Calu3 (cell line): ENCODE measurements around the gene GRIK2. TPM values are rescaled to one million over a fixed set of nuclear protein-coding genes. Genes with fewer than 3 reads are reported as not detected.

Experiments
- BruUV-seq: library from RNA; stranded (reverse); fragments of 400-500 nt; replicated peaks from 2 replicates; lab custom pipeline; 2021; lab: Mats Ljungman, UMichigan
- CTCF ChIA-PET: fragments of 300-600 bp; sonication (Branson Sonifier 250); formaldehyde crosslinking; loops from one replicate; lab custom pipeline; 2022; ENCODE audit warnings: antibody characterized with exemption; lab: Charles Lee
- DNase-seq: peaks from one replicate; pipeline ENCODE4 v3.0.0; 2022
- H3K27ac Mint-ChIP-seq: one replicate; pipeline ENCODE4 v1.8.0; 2022; ENCODE audit warnings: mixed read lengths; ENCODE audit not compliant: unreplicated experiment
- H3K27me3 Mint-ChIP-seq: one replicate; pipeline ENCODE4 v1.8.0; 2022; ENCODE audit warnings: mixed read lengths; ENCODE audit not compliant: unreplicated experiment
- H3K36me3 Mint-ChIP-seq: one replicate; pipeline ENCODE4 v1.8.0; 2022; ENCODE audit warnings: mild to moderate bottlenecking, moderate library complexity, mixed read lengths; ENCODE audit not compliant: insufficient read depth, unreplicated experiment
- H3K4me1 Mint-ChIP-seq: one replicate; pipeline ENCODE4 v1.8.0; 2022; ENCODE audit warnings: mild to moderate bottlenecking, low read depth, mixed read lengths; ENCODE audit not compliant: unreplicated experiment
- H3K4me3 Mint-ChIP-seq: one replicate; pipeline ENCODE4 v1.8.0; 2022; ENCODE audit warnings: mild to moderate bottlenecking, low read depth, moderate library complexity, mixed read lengths; ENCODE audit not compliant: unreplicated experiment
- H3K9me3 Mint-ChIP-seq: one replicate; pipeline ENCODE4 v1.8.0; 2022; ENCODE audit warnings: low read depth, mixed read lengths; ENCODE audit not compliant: unreplicated experiment
- intact Hi-C: fragments of 100-400 bp; cut with micrococcal nuclease; formaldehyde crosslinking; loops from one replicate; pipeline ENCODE4 v1.10.0; 2022; ENCODE audit not compliant: unreplicated experiment
- total RNA-seq: library from RNA; stranded (reverse); gene quantifications from 2 replicates; pipeline ENCODE4 v1.2.3, GENCODE V29; 2022
- TF ChIP-seq, protein P1 (sequence below): fragments of 200-600 bp; IDR thresholded peaks from one replicate; pipeline ENCODE4 v1.8.0; 2022; ENCODE audit warnings: antibody characterized with exemption; ENCODE audit not compliant: unreplicated experiment

Gene GRIK2
- total RNA-seq, 1 experiment from 2014 or later = 3.3 TPM

DNA sequence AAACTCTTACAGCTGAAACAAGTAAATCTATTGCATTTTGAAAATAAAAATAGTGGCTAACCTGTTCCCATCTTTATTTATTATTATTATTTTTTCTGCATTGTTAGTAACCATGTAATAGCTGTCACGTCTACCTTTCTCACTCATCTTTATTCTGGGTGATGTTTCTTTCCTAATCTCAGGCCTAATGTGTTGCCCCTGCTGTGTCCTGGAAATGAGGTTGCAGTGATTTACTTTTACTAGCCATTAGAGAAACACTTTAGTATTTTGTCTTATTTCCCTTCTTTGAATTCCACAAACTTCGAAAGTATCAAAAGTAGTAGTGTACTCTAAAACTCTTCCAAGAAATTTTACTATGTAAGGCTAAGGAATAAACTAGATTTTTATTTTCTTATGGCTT, 546.9 kb downstream of the GRIK2 start:
- TF ChIP-seq, protein P1, sequence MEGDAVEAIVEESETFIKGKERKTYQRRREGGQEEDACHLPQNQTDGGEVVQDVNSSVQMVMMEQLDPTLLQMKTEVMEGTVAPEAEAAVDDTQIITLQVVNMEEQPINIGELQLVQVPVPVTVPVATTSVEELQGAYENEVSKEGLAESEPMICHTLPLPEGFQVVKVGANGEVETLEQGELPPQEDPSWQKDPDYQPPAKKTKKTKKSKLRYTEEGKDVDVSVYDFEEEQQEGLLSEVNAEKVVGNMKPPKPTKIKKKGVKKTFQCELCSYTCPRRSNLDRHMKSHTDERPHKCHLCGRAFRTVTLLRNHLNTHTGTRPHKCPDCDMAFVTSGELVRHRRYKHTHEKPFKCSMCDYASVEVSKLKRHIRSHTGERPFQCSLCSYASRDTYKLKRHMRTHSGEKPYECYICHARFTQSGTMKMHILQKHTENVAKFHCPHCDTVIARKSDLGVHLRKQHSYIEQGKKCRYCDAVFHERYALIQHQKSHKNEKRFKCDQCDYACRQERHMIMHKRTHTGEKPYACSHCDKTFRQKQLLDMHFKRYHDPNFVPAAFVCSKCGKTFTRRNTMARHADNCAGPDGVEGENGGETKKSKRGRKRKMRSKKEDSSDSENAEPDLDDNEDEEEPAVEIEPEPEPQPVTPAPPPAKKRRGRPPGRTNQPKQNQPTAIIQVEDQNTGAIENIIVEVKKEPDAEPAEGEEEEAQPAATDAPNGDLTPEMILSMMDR = no peak
- no peak overlapping the region for H3K4me3 Mint-ChIP-seq
- peaks cover 7% of the 10 kb centered on the region for H3K9me3 Mint-ChIP-seq
- H3K4me1 Mint-ChIP-seq = no peaks in the 10 kb centered on the region
- BruUV-seq = no TSS peak
- no peak for DNase-seq
- CTCF ChIA-PET = no interaction called here
- H3K27me3 Mint-ChIP-seq = no peaks in the 10 kb centered on the region
- no peaks in the 10 kb centered on the region for H3K36me3 Mint-ChIP-seq
- H3K27ac Mint-ChIP-seq = no peak overlapping the region
- intact Hi-C loops = no loop called here

DNA sequence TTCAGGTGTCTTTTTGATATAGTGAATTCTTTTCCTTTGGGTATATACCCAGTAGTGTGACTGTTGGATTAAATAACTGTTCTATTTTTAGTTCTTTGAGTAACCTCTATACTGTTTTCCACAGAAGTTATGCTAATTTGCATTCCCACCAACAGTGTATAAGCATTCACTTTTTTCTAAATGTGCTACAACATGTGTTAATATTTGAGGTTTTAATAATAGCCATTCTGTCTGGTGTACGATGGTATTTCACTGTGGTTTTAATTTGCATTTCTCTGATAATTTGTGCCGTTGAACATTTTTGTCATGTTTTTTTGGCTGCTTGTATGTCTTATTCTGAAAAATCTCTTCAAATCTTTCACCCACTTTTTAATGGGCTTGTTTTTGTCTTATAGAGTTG, 563.5 kb downstream of the GRIK2 start:
- TF ChIP-seq, protein P1 = no peak
- Mint-ChIP-seq H3K36me3 (no peaks in the 10 kb centered on the region), H3K4me3 (no peak overlapping the region), H3K27ac (no peak overlapping the region), H3K27me3 (no peaks in the 10 kb centered on the region), H3K4me1 (no peaks in the 10 kb centered on the region), H3K9me3 (no peaks in the 10 kb centered on the region)
- BruUV-seq = no TSS peak
- CTCF ChIA-PET = no interaction called here
- intact Hi-C loops = no loop called here
- no peak for DNase-seq

DNA sequence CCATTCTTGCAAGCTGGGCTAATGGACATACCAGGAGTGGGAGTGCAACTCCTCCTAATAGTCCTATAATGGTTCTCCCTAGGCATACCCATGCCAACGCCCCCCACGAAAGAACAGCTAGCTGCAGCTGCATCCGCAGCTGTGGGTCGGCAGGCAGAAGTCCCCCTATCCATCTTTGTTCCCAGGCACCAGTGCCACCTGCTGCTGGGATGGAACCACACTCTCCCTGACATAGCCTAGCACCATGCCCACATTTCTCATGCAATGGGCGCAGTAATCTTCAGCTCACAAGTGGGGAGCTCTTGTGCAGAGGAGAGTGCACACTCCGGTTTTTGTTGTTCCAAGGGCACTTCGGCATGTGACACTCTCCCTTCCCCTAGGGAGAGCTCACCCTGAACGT, 567.8 kb downstream of the GRIK2 start:
- TF ChIP-seq, protein P1 = no peak
- H3K36me3 Mint-ChIP-seq = no peaks in the 10 kb centered on the region
- CTCF ChIA-PET = no interaction called here

DNA sequence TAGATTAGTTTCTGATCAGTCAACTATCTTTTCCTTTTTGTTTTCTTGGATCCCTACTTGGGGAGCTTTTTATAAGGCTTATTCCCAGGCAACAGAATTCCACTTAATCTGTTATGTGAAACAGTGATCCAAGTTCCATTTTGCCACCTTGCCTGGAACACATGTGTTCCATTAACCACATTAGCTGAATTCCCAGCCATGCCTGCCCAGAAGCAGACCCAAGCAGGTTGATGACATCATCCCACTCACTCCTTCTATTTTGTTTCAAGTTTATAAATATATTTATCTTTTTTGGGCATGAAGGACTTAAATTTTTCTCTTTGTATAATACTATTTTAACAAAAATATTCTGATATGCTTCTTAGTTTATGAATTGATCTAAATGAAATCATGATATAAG, 587.4 kb downstream of the GRIK2 start:
- no peaks in the 10 kb centered on the region for H3K9me3 Mint-ChIP-seq

More for the DNA sequence above, 567.8 kb downstream of the GRIK2 start:
- BruUV-seq = no TSS peak
- Mint-ChIP-seq H3K27me3 (no peaks in the 10 kb centered on the region), H3K27ac (no peak overlapping the region), H3K9me3 (no peaks in the 10 kb centered on the region), H3K4me3 (no peak overlapping the region), H3K4me1 (no peaks in the 10 kb centered on the region)
- intact Hi-C loops = no loop called here
- DNase-seq = no peak

More for the DNA sequence above, 587.4 kb downstream of the GRIK2 start:
- no peaks in the 10 kb centered on the region for H3K4me1 Mint-ChIP-seq
- DNase-seq = no peak
- intact Hi-C loops = no loop called here
- H3K4me3 Mint-ChIP-seq = no peak overlapping the region
- H3K27me3 Mint-ChIP-seq = no peaks in the 10 kb centered on the region
- H3K27ac Mint-ChIP-seq = no peak overlapping the region
- TF ChIP-seq, protein P1 = no peak
- CTCF ChIA-PET = no interaction called here
- BruUV-seq = no TSS peak
- no peaks in the 10 kb centered on the region for H3K36me3 Mint-ChIP-seq
